Parietal lobe (tissue), 1 donor: ENCODE data around the gene TAS2R50. TPM values are rescaled to one million over a fixed set of nuclear protein-coding genes. Genes with fewer than 3 reads are reported as not detected.

Experiments used
- total RNA-seq: library from RNA; depleted of rRNA; stranded (reverse); fragments of >200 nt; gene quantifications from one replicate; pipeline ENCODE4 v1.2.3, GENCODE V29; 2014

TAS2R50 gene, protein sequence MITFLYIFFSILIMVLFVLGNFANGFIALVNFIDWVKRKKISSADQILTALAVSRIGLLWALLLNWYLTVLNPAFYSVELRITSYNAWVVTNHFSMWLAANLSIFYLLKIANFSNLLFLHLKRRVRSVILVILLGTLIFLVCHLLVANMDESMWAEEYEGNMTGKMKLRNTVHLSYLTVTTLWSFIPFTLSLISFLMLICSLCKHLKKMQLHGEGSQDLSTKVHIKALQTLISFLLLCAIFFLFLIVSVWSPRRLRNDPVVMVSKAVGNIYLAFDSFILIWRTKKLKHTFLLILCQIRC
- 26.3 TPM for total RNA-seq

DNA sequence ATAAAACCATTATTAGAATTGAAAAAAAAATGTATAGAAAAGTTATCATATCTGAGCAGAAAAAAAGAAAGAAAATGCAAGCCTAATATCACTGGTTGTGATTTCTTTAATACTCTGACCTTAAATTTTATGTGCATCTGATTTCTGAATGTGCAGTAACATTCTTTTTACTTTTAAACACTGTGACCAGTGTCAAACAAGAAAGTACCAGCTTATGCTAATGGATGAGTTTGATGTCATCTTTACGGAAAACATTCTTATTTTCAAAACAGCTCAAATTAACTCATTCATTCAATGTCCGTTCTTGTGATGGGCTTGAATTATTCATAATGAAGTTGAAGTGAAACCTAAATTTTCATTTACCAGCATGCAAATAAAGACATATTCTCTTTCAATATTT, at the start of gene TAS2R50:
TSS of gene TAS2R50 (minus strand) at position 101 of the 400 bp plus-strand sequence. CDS start at position 49, 52 bp downstream.

DNA sequence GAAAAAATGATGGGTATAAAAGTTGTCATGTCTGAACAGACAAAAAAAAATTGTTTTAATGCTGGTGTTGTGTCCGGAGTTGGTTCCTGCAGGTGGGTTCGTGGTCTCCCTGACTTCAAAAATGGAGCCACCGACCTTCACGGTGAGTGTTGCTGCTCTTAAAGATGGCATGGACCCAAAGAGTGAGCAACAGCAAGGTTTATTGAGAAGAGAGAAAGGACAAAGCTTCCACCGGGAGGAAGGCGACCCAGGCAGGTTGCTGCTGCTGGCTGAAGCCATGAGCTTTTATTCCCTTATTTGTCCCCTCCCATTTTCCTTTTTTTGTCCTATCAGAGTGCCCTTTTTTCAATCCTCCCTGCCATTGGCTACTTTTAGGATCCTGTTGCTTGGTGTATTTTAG, 44.6 kb upstream of the TAS2R50 start, which contains the start of gene TAS2R31:
TSS of gene TAS2R31 (minus strand) at position 101 of the 400 bp plus-strand sequence. CDS start at position 29, 72 bp downstream.

DNA sequence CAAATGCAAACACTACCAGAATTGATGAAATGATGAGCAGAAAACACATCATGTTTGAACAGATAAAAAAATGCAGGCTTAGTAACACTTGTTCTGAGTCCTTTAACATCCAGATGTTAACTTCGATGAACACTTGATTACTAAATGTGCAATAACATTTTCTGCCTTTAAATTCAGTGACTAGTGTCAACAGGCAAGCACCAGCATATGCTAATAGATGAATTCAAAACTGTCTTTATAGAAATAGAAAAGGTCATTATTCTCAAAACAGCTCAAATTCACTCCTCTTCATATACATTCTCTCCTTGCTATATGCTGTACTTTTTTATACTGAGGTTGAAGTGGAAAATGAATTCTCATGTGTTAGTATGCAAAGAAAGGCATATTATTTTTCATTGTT, 35.8 kb upstream of the TAS2R50 start, which contains the start of gene TAS2R19:
TSS of gene TAS2R19 (minus strand) at position 101 of the 400 bp plus-strand sequence. CDS start at position 52, 49 bp downstream.

DNA sequence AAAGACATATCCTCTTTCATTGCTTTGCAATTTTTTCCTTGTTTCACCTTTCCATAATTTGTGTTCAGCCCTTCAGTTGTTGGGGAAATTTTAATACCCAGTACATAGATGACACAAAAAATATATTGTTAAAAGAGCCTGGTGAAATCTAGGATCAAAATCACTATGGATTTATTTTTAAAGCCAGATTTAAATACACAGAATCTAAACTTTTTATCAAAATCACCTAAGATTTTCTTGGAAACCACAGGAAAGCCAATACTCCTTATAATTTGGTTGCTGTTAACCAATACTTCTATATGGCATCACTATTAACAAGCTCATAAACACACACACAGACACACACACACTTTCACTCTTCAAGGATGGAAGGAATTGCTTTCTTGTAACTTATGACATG, 11.5 kb upstream of the TAS2R50 start, which contains the start of gene TAS2R20:
TSS of gene TAS2R20 (minus strand) at position 101 of the 400 bp plus-strand sequence. CDS start 429 bp downstream, outside the sequence.

DNA sequence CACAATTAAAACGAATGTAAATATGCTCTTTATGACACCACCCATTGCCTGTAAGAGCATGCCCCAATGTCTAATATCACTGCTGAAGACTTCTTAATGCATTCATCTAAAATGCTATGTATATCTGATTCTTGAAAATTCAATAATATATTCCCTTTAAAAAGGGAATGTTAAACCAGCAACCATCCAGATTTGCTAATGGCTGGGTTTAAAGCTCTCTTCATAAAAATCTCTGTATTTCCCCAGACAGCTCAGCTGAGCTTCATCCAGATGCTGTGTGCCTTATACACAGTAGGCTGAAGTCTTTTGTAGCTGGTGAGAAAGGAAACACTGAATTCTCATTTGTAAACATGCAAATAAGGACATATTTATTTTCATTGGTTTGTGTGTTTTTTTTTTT, 47.5 kb downstream of the TAS2R50 start, which contains the start of gene TAS2R14:
TSS of gene TAS2R14 (minus strand) at position 101 of the 400 bp plus-strand sequence. CDS start at position 45, 56 bp downstream.

Other genes starting within 250 kb of the TAS2R50 start
- 0.94 TPM for gene TAS2R7, start 184.3 kb downstream of the TAS2R50 start, total RNA-seq
- 2.5 TPM for gene TAS2R8, start 179.6 kb downstream of the TAS2R50 start, total RNA-seq
- 2.8 TPM for gene TAS2R9, start 176.7 kb downstream of the TAS2R50 start, total RNA-seq
- 15.0 TPM for gene TAS2R10, start 160.6 kb downstream of the TAS2R50 start, total RNA-seq
- 13.5 TPM for gene PRR4, start 137.4 kb downstream of the TAS2R50 start, total RNA-seq
- 159 TPM for gene PRH1, start 102.7 kb downstream of the TAS2R50 start, total RNA-seq
- gene TAS2R13, start 77.3 kb downstream of the TAS2R50 start, total RNA-seq, result 25.0 TPM
- 2.8 TPM for gene PRH2, start 57.7 kb downstream of the TAS2R50 start, total RNA-seq
- gene TAS2R14, start 47.6 kb downstream of the TAS2R50 start, total RNA-seq, result 30.4 TPM
- gene TAS2R20, start 11.4 kb upstream of the TAS2R50 start, total RNA-seq, result 26.0 TPM
- 41.9 TPM for gene TAS2R19, start 35.7 kb upstream of the TAS2R50 start, total RNA-seq
- gene TAS2R31, start 44.5 kb upstream of the TAS2R50 start, total RNA-seq, result 46.6 TPM
- 14.4 TPM for gene TAS2R46, start 75.4 kb upstream of the TAS2R50 start, total RNA-seq
- gene TAS2R43, start 105.4 kb upstream of the TAS2R50 start, total RNA-seq, result 31.9 TPM
- 55.7 TPM for gene TAS2R30, start 147.7 kb upstream of the TAS2R50 start, total RNA-seq
- gene SMIM10L1, start 184.3 kb upstream of the TAS2R50 start, total RNA-seq, result 9.7 TPM
- not detected for gene TAS2R42, start 200.0 kb upstream of the TAS2R50 start, total RNA-seq